BLaER1 treated with 17β-estradiol and CSF1 and Interleukin-3, amounts not matched to agents 10 nM and 100 nM (cell line): Measurements from ENCODE around the gene INTS1.

Experiments
- H3K27ac ChIP-seq, 11 experiments: shearing (Covaris generic); formaldehyde crosslinking; 2 replicates each; pipeline ENCODE4 v1.8.1; 2022
- H3K27me3 ChIP-seq, 11 experiments: shearing (Covaris generic); formaldehyde crosslinking; 2 replicates each; pipeline ENCODE4 v1.8.1; 2022
- H3K36me3 ChIP-seq, 11 experiments: shearing (Covaris generic); formaldehyde crosslinking; 2 replicates each; pipeline ENCODE4 v1.8.1; 2022
- H3K4me1 ChIP-seq, 10 experiments: shearing (Covaris generic); formaldehyde crosslinking; 2 replicates each; pipeline ENCODE4 v1.8.1; 2022
- H3K4me2 ChIP-seq, 11 experiments: shearing (Covaris generic); formaldehyde crosslinking; 2 replicates each; pipeline ENCODE4 v1.8.1; 2022
- H3K4me3 ChIP-seq, 10 experiments: shearing (Covaris generic); formaldehyde crosslinking; 2 replicates each; pipeline ENCODE4 v1.8.1; 2022
- H3K9ac ChIP-seq, 11 experiments: shearing (Covaris generic); formaldehyde crosslinking; 2 replicates each; pipeline ENCODE4 v1.8.1; 2022
- H3K9me3 ChIP-seq, 11 experiments: shearing (Covaris generic); formaldehyde crosslinking; replicated peaks in 1 of 11; 2 replicates each; pipeline ENCODE4 v1.8.1; 2022
- H4K20me1 ChIP-seq, 11 experiments: shearing (Covaris generic); formaldehyde crosslinking; 2 replicates each; pipeline ENCODE4 v1.8.1; 2022
- Cebpa-rat ChIP-seq, 11 experiments: shearing (Covaris generic); IDR thresholded peaks; 2 replicates each; pipeline ENCODE4 v1.8.1; 2022

The INTS1 gene

GRCh38 chr7:1475991-1476390 lies 28.2 kb downstream of the INTS1 start:
- Histone ChIP-seq H3K36me3 (peaks cover 89 to 100% (median 98%) of the 10 kb centered on the region in 11 experiments), H3K4me2 (no peak overlapping the region), H3K27ac (no peak overlapping the region), H3K4me3 (no peak overlapping the region), H3K4me1 (peaks cover 0 to 10% (median 0%) of the 10 kb centered on the region in 10 experiments; a peak in 7 of 20 replicates), H3K27me3 (no peaks in the 10 kb centered on the region), H3K9ac (no peak overlapping the region), H3K9me3 (no peaks in the 10 kb centered on the region), H4K20me1 (peaks cover 10 to 95% (median 68%) of the 10 kb centered on the region in 11 experiments; a peak in 20 of 22 replicates)
- no peak for TF ChIP-seq Cebpa-rat (IDR thresholded peaks at IDR 0.05)

GRCh38 chr7:1475393-1475792 lies 28.8 kb downstream of the INTS1 start:
- H4K20me1 ChIP-seq = peaks cover 10 to 97% (median 71%) of the 10 kb centered on the region in 11 experiments; a peak in 20 of 22 replicates
- H3K27me3 ChIP-seq = no peaks in the 10 kb centered on the region
- no peak overlapping the region for H3K4me3 ChIP-seq
- peaks cover 0 to 10% (median 2%) of the 10 kb centered on the region in 10 experiments; a peak in 8 of 20 replicates for H3K4me1 ChIP-seq
- no peak overlapping the region for H3K27ac ChIP-seq
- H3K36me3 ChIP-seq = peaks cover 91 to 100% (median 98%) of the 10 kb centered on the region in 11 experiments
- no peak overlapping the region for H3K4me2 ChIP-seq
- TF ChIP-seq Cebpa-rat (IDR thresholded peaks at IDR 0.05) = no peak
- H3K9me3 ChIP-seq = no peaks in the 10 kb centered on the region
- no peak overlapping the region for H3K9ac ChIP-seq

GRCh38 chr7:1474736-1475135 lies 29.5 kb downstream of the INTS1 start:
- H3K4me1 ChIP-seq = peaks cover 0 to 10% (median 2%) of the 10 kb centered on the region in 10 experiments; a peak in 8 of 20 replicates
- H3K9me3 ChIP-seq = no peaks in the 10 kb centered on the region
- H4K20me1 ChIP-seq = peaks cover 10 to 97% (median 71%) of the 10 kb centered on the region in 11 experiments; a peak in 20 of 22 replicates
- H3K4me2 ChIP-seq = no peak overlapping the region
- H3K36me3 ChIP-seq = peaks cover 91 to 100% (median 98%) of the 10 kb centered on the region in 11 experiments
- H3K27ac ChIP-seq = no peak overlapping the region
- H3K4me3 ChIP-seq = no peak overlapping the region
- H3K9ac ChIP-seq = no peak overlapping the region
- no peaks in the 10 kb centered on the region for H3K27me3 ChIP-seq
- no peak for TF ChIP-seq Cebpa-rat (IDR thresholded peaks at IDR 0.05)

GRCh38 chr7:1473864-1474512 lies 30.2 kb downstream of the INTS1 start:
- Histone ChIP-seq H3K27ac (peak overlapping the region in 4 of 11 experiments; percentile 35 to 55 (median 46); a peak in 5 of 22 replicates), H4K20me1 (peaks cover 10 to 97% (median 72%) of the 10 kb centered on the region in 11 experiments; a peak in 20 of 22 replicates), H3K4me3 (no peak overlapping the region), H3K27me3 (no peaks in the 10 kb centered on the region), H3K4me1 (peaks cover 0 to 10% (median 2%) of the 10 kb centered on the region in 10 experiments; a peak in 8 of 20 replicates), H3K4me2 (no peak overlapping the region; a peak in 1 of 22 replicates), H3K9ac (peak overlapping the region in 3 of 11 experiments; percentile 14 to 53 (median 33); a peak in 2 of 22 replicates), H3K36me3 (peaks cover 88 to 100% (median 98%) of the 10 kb centered on the region in 11 experiments), H3K9me3 (no peaks in the 10 kb centered on the region)
- no peak for TF ChIP-seq Cebpa-rat (IDR thresholded peaks at IDR 0.05)

- H3K9me3 ChIP-seq = no peaks in the 10 kb centered on the region
- H4K20me1 ChIP-seq = peaks cover 10 to 94% (median 63%) of the 10 kb centered on the region in 11 experiments; a peak in 21 of 22 replicates
- H3K4me1 ChIP-seq = peaks cover 0 to 16% (median 4%) of the 10 kb centered on the region in 10 experiments; a peak in 9 of 20 replicates
- no peak overlapping the region for H3K4me2 ChIP-seq
- peaks cover 59 to 81% (median 76%) of the 10 kb centered on the region in 11 experiments for H3K36me3 ChIP-seq
- H3K4me3 ChIP-seq = no peak overlapping the region
- H3K27ac ChIP-seq = no peak overlapping the region
- peak overlapping the region in 3 of 11 experiments; percentile 4 to 31 (median 28); a peak in 1 of 22 replicates for H3K9ac ChIP-seq
- TF ChIP-seq Cebpa-rat (IDR thresholded peaks at IDR 0.05) = no peak
- no peaks in the 10 kb centered on the region for H3K27me3 ChIP-seq
Measured at GRCh38 chr7:1470901-1471300, 33.3 kb downstream of the INTS1 start.

- peak overlapping the region in 2 of 11 experiments; percentile 3 to 9; a peak in 1 of 22 replicates for H3K9ac ChIP-seq
- TF ChIP-seq Cebpa-rat (IDR thresholded peaks at IDR 0.05) = no peak
- H3K9me3 ChIP-seq = no peaks in the 10 kb centered on the region
- peaks cover 39 to 60% (median 56%) of the 10 kb centered on the region in 11 experiments for H3K36me3 ChIP-seq
- peaks cover 0 to 82% (median 44%) of the 10 kb centered on the region in 11 experiments; a peak in 20 of 22 replicates for H4K20me1 ChIP-seq
- H3K27me3 ChIP-seq = no peaks in the 10 kb centered on the region
- no peak overlapping the region for H3K4me2 ChIP-seq
- no peak overlapping the region for H3K4me3 ChIP-seq
- peaks cover 0 to 16% (median 1%) of the 10 kb centered on the region in 10 experiments; a peak in 9 of 20 replicates for H3K4me1 ChIP-seq
- no peak overlapping the region for H3K27ac ChIP-seq
Measured at GRCh38 chr7:1468643-1469298, 35.4 kb downstream of the INTS1 start.

GRCh38 chr7:1468203-1468602 lies 36.0 kb downstream of the INTS1 start:
- peaks cover 33 to 54% (median 50%) of the 10 kb centered on the region in 11 experiments for H3K36me3 ChIP-seq
- H3K9ac ChIP-seq = peak overlapping the region in 2 of 11 experiments; percentile 3 to 9; a peak in 2 of 22 replicates
- no peak for TF ChIP-seq Cebpa-rat (IDR thresholded peaks at IDR 0.05)
- no peak overlapping the region for H3K4me2 ChIP-seq
- H3K27ac ChIP-seq = no peak overlapping the region
- H3K9me3 ChIP-seq = no peaks in the 10 kb centered on the region
- peaks cover 0 to 16% (median 0%) of the 10 kb centered on the region in 10 experiments; a peak in 3 of 20 replicates for H3K4me1 ChIP-seq
- no peaks in the 10 kb centered on the region for H3K27me3 ChIP-seq
- no peak overlapping the region for H3K4me3 ChIP-seq
- H4K20me1 ChIP-seq = peaks cover 0 to 79% (median 38%) of the 10 kb centered on the region in 11 experiments; a peak in 18 of 22 replicates

- Histone ChIP-seq H3K36me3 (peaks cover 24 to 40% (median 35%) of the 10 kb centered on the region in 11 experiments), H3K4me2 (no peak overlapping the region), H3K4me3 (no peak overlapping the region), H4K20me1 (peaks cover 0 to 74% (median 36%) of the 10 kb centered on the region in 11 experiments; a peak in 18 of 22 replicates), H3K9ac (peak overlapping the region in 4 of 11 experiments; percentile 9 to 37 (median 20); a peak in 2 of 22 replicates), H3K27me3 (no peaks in the 10 kb centered on the region), H3K9me3 (no peaks in the 10 kb centered on the region), H3K27ac (peak overlapping the region in 1 of 11 experiments; percentile 13; a peak in 2 of 22 replicates), H3K4me1 (peaks cover 0 to 20% (median 0%) of the 10 kb centered on the region in 10 experiments; a peak in 5 of 20 replicates)
- no peak for TF ChIP-seq Cebpa-rat (IDR thresholded peaks at IDR 0.05)
Measured at GRCh38 chr7:1466524-1467271, 37.5 kb downstream of the INTS1 start.
